Measurements from ENCODE around the gene FAM180B.

Gene FAM180B

DNA sequence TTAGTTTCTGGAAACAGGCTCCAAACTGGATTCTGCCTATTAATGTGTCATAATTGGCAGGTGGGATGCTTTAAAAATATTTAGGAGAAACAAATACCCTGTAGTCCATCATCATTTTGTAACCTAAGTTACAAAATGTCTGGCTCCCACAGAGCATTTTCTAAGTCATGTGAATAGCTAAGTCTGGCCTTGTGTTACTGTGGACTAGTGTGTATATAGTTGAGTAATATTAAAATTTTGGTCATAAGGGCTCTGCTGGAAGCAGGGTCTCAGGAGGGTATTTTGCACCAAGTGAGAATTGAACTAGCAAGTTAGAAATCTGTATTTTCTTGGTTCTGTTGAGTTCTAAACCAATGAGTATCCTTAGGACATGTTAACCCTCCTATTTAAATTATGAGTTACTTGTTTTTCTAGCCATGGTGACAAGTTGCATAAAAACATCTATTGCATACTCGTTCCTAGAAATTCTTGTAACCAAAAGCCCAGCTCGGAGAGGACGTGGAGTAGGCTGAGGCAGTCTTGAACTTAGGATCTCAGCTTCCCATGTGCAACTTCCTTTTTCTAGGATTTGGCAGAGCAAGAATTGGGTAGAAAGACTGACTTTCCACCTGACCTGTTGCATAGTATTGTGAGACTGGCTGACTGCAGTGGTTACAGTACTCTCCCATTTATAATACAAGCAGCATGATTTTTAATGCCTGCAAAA, 15.7 kb upstream of the FAM180B start:
- no peak for DNase-seq

DNA sequence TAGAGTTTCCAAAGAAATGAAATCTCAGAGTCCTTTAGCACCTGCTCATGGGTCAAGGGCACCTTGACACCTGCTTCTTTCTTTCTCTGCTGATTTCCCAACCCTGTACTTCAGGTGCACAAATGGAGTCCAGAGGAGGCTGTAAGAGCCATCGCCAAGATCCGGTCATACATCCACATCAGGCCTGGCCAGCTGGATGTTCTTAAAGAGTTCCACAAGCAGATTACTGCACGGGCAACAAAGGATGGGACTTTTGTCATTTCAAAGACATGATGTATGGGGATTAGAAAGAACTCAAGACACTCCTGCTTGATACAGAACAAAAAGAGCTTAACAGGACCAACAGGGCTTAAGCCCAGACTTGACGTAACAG, 15.1 kb upstream of the FAM180B start:
- DNase-seq = no peak

DNA sequence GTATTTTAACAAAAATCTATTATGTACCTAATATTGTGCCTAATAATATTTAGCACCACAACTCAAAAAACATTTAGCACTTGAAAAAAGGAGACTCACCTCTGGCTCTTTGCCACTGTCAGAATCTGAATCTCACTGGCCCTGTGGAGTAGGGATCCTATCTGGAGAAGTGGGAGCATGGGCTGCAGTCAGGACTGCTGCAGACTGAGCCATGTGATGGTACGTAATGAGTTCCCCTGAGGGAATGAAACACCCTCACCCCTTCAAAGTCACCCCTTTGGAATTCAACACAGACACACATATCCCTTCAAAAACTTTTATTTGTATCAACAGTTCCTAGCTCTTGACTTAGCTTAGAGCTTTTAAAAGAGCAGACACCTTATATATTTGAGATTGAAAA, 14.6 kb upstream of the FAM180B start:
- no peak for DNase-seq

GRCh38 chr11:47572715-47573255, 13.7 kb upstream of the FAM180B start:
- DNase-seq = no peak

GRCh38 chr11:47573321-47573720, 13.2 kb upstream of the FAM180B start:
- no peak for DNase-seq

DNA sequence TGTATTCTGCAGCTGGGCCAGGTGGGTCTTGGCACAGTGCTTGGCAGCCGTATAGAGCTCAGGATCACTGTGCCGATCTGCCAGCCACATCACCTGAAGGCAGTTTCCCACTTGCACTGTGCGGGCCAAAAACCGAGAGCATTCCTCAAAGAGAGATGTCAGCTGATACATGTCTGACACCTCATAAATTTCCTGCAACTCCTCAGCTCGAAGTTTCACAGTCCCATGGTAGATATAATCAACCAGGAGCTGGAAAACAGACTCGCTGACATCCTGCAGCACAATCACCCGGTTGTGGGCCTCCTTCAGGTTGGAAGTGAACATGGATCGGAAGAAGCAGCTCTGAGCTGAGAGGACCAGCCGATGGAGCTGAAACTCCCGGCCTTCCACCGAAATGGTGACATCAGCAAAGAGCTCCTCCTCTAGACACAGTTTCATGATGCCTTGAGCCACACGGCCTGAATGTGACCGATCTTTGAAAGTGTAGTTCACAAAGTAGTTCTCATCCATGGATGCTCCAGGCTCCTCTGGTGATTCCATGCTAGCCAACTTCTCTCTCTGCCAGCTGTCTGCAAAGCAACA, 8.9 kb upstream of the FAM180B start:
- DNase-seq = no peak

DNA sequence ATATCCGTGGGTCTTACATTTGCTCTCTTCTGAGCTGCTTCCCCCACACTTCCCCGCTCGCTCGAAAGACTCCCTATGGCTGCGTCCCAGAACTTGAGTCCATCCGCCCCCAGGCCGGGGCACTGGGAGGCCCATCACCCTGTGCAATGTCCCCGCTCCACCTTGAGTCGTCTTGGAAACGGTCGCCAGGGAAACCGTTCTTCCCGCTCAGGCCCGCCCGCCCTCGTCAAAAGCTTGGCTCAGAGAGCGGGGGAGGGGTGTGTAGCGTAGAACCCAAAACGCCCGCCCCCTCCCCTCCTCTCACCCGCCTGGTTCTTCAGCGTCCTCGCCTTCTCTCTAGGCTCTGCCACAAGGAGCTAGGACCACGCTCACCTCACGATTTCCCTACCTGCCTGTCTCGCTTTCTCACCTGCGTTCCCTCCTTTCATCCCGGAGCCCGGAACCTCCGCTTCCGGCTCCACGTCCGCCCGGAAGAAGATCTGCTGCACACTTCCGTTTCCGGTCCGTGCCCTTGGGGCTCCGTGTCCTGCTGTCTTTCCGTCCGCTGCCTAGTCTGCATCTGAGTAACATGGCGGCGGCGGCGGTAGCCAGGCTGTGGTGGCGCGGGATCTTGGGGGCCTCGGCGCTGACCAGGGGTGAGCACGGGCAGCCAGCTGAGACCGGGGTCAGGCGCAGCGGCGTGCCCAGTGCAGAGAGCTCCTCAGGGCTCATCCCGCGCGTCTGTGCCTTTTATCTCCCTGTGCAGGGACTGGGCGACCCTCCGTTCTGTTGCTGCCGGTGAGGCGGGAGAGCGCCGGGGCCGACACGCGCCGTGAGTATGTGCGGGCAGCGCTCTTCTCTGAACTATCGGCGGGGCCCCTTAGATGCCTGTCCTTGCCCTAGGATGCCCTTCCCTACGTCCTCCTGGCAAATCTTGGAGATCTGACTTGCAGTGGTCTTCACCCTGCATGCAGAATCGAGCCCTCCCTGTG, 7.7 kb upstream of the FAM180B start, which contains the start of the genes KBTBD4 and NDUFS3:
Gene KBTBD4, minus strand, starts transcription at position 447 of the 971 bp plus-strand sequence. Its CDS starts 19 bp downstream, at position 428.
Gene NDUFS3, plus strand, starts transcription at position 551 of the 971 bp plus-strand sequence. Its CDS starts 18 bp downstream, at position 569.
- DNase-seq = peak; percentile 95 to 96

GRCh38 chr11:47583844-47584243, 2.6 kb upstream of the FAM180B start:
- no peak for DNase-seq

DNA sequence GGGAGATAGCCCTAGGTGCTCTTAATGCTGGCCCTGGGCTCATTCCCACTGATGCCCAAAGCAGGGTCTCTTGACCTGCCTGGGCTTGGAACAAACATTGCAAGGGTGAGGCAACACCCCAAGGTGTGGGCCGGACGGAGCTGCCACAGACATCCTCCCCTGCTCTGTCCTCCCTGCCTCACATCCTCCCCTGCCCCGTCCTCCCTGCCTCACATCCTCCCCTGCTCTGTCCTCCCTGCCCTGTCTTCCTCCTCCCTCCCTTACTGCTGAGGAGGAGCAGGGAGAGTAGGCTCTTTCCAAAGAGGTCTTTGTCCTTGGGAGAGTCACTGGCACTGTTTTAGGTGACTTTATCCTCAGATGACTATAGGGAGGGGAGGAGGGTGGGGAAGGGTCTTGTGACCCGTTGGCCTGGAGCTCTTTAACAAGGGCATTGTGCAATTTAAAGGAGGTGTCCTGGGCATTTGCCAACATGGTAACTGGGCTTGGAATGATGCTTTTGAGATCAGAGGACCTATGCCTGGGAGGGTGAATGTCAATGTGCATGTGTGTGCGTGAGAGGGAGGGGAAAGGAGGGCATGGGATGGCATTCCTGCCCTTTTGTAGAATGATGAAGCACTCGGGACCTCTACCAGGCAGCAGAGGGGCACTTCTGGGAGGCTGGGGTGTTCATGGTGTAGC, 700 bp downstream of the FAM180B start:
- DNase-seq = no peak

DNA sequence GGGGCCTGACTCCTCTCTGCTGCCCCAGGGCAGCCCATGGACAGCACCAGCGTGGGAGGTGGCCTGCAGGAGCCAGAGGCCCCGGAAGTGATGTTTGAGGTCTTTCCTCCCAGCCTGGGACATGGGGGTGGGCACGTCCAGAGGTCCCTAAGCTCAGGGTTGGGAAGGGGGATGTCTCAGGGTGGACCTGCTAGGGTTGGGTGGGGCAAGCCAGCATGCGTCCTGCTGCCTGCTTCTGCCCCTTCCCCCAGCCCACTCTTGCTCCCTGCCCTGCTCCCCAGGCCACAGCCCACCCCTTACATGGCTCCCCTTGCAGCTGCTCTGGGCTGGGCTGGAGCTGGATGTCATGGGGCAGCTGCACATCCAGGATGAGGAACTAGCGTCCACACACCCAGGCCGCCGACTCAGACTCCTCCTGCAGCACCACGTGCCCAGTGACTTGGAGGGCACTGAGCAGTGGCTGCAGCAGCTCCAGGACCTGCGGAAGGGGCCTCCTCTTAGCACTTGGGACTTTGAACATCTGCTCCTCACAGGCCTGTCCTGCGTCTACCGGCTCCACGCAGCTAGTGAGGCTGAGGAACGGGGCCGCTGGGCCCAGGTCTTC, 1.3 kb downstream of the FAM180B start:
- no peak for DNase-seq

DNA sequence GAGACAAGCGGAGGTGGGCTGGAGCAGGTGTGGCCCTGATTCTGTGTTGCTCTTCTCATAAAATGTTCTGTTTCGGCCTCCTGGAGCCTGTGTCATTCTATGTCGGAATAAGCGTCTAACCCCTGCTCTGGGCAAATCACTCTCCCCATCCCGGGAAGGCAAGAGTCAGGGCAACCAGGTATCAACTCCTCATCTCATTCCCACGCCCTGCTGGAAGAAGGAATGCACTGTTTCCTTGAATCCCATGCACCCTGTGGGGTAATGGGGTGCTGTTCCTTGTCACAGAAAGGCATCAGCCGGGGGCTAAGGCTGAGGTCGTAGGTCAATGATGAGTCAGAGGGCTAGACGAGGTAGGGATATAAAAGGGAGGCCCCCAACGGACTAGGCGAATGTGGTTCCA, 2.6 kb downstream of the FAM180B start:
- DNase-seq = no peak

DNA sequence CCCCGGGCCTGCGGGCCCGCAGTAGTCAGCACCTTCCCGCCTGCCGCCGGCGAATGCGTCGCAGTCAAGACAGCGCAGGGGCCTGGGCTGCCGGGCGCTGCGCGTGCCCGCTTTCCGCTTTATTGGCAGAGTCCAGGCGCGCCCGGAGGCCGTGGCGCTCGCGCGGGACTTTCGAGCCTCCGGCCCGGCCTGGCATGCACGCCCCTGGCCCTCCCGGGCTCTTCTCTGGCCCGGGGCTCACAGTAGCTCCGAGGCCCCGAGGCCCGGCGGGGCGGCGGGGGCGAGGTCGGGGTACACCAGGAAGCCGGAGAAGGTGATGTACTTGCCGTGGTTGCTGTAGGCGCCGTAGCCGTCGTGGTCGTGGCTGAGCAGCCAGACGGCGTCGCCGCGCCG, 3.1 kb downstream of the FAM180B start:
- DNase-seq = no peak

- no peak for DNase-seq
Observed at GRCh38 chr11:47589977-47590861, 3.7 kb downstream of the FAM180B start.

GRCh38 chr11:47591764-47592163, 5.3 kb downstream of the FAM180B start:
- no peak for DNase-seq

DNA sequence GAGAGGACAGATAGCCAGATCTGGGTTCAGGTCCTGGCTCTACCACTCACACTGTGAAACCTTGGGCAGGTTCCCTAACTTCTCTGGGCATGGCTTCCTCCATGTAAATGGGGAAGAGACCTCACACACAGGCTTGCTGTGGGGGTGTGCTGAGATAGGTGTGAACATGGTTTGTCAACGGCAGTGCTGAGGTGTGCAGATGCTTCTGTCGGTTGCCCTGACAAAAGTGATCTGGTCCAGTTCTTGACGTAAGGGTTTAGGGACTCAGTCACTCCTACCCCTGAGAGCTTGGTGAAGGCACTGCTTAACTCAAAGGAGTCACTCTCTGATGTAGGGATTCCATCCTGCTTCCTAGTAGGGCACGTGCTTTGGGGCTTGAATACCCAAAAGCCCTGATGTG, 5.8 kb downstream of the FAM180B start:
- no peak for DNase-seq

- no peak for DNase-seq
Observed at GRCh38 chr11:47592970-47593369, 6.5 kb downstream of the FAM180B start.

DNA sequence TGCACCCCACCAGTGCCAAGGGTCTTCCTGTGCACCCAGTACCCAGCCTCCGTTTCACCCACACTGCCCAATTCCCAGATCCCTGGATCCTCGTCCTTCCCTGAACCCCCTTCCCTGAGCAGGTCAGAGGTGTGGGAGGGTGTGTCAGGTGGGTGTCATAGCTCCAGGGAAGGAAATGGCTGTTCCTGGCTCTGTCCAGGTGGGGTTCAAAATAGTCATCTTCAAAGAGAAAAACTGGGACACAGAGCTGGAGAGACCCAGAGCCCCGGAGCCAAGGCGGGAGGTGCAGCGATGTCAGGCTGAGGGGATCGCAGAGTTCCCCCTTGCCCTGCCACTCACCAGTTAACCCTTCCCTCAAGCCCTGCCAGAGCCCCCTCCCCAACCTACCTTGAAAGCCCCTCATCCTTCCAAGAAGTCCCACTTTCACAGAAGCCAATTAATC, 7.0 kb downstream of the FAM180B start:
- DNase-seq = peak in 1 of 2 experiments; percentile 24

GRCh38 chr11:47593934-47594855, 7.7 kb downstream of the FAM180B start, which contains the start of gene C1QTNF4:
TSS of gene C1QTNF4 (minus strand) at chr11:47594411. CDS start at chr11:47590810, 3,601 bp downstream.
- DNase-seq = peak in 1 of 2 experiments; percentile 38

DNA sequence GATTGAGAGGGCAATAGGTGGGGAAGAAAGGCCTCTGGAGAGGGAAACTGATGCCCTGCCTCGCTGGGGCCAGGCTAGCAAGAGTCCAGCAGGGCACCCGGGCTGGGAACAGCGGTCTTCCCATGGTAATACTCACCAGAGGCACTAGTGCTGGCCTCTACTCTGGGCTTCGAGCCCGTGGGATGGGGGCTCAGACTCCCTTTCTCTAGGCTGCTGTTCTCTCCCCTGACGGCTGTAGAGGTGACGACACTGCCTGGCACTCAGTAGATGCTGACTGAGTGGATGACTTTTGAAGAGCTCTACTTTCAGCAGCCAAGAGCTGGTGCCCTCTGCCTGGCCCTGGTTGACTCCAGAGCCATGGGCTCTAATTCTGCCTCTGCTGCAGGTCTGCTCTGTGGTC, 8.6 kb downstream of the FAM180B start:
- no peak for DNase-seq

DNA sequence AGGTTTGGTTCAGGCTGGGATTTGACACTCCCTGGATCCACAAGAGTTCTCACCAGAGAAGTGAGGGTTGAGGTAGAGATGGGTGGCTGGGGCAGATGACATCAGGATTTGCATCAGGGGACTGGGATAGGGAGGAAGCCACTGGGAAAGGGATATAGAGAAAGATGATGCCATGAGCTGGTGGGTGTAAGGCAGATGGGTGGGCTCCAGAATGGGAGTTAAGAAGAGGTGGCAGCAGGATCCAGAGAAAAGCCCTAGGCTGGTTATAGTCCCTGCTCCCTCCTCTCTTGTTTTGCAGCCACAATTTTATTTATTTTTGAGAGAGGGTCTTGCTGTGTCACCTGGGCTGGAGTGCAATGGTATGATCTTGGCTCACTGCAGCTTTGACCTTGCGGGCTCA, 9.5 kb downstream of the FAM180B start:
- DNase-seq = no peak
